ENCODE measurements around the gene FSTL5. TPM values are rescaled to one million over a fixed set of nuclear protein-coding genes. Genes with fewer than 3 reads are reported as not detected.
"Not testable (repeated sequence)": the region's sequence is repeated elsewhere in the genome, so short reads cannot be mapped to it uniquely, and the experiment has no call there.

Gene FSTL5
- total RNA-seq (2014; rRNA removed; shearing (Covaris generic)) (not detected in 2 replicates), polyA plus RNA-seq (2016; fragmentation: Nextera tagmentation; extraction: Ambion mirVana) (not detected in 2 replicates)

DNA sequence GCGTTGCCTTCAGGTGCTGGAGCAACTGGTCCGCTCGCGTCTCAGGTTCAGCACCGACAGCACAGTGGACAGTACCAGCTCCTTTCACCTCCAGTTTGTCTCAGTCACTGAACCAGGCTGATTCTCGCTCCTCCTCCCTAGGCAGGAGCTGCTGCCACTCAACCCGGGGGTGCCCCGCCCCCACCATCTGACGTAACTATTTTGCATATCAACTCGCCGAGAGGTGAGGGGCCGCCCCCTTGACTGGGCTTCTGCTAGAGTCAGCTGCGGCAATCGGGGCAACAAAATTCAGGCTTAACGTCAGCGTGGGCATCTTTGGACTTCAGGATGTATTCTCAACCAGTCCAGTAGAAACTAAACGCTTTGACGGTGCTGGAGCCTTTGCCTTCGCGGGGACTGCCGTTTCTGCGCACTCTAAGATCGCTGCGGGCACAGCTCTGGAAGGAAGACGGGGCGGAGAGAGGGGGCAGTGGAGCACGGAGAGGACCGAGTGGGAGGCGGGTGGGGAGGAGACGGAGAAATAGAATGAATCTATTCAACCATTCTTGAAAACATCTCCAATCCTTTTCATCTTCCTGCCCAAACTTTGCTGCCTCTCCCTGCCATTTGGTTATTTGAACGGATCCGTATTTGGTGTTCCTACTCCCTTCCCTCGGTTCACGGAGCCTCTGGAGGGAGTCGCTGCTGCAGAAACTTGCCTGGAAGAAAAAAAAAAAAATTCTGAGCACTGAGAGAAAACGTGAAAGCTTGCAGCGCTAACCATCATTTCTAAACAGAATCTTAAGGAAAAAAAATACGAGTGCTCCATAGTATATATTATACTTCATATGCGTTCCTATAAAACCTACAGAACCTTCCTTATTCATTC lies at the start of gene FSTL5:
Gene FSTL5 (minus strand): TSS at position 109 of the 868 bp plus-strand sequence. CDS start 52,604 bp downstream, outside the sequence.
- WGBS, 2 experiments (ENCODE audit: low coverage in 1 of 2, low lambda C conversion rate in 2 of 2, missing lambda C conversion rate in 2 of 2), result 8 to 11% methylated on average over 37 to 39 of the region's 39 CpGs
- no peak within 1 kb of the TSS for H3K27ac ChIP-seq
- H3K4me1 ChIP-seq (ENCODE audit: insufficient read depth), result no peaks in the 10 kb centered on the region
- in situ Hi-C loops (cut with MboI), result no loop called here
- H3K27me3 ChIP-seq (replicated peaks; ENCODE audit: insufficient read depth), result no peaks in the 10 kb centered on the region
- H3F3A ChIP-seq (ENCODE audit: insufficient read depth), result no peaks in the 10 kb centered on the region
- no peaks in the 10 kb centered on the region for H3K9me2 ChIP-seq (ENCODE audit: insufficient read depth)
- H3K79me2 ChIP-seq (ENCODE audit: insufficient read depth), result no peaks in the 10 kb centered on the region
- H4K20me1 ChIP-seq (ENCODE audit: insufficient read depth), result no peaks in the 10 kb centered on the region
- H3K36me3 ChIP-seq (ENCODE audit: low read depth), result no peaks in the 10 kb centered on the region
- H2AFZ ChIP-seq, result peak within 1 kb of the TSS; percentile 60
- H3K9me3 ChIP-seq (ENCODE audit: low read depth), result no peaks in the 10 kb centered on the region
- peak within 1 kb of the TSS; percentile 32 for H3K4me2 ChIP-seq (ENCODE audit: unreplicated experiment)
- TF ChIP-seq EZH2 (IDR thresholded peaks at IDR 0.05; ENCODE audit: insufficient read depth, poor library complexity, severe bottlenecking) (no peak), EZH2phosphoT487 (IDR thresholded peaks at IDR 0.05; ENCODE audit: insufficient read depth, low read depth) (no peak)
- DNase-seq, result peak; percentile 27
- H3K9ac ChIP-seq, result no peak within 1 kb of the TSS
- peak within 1 kb of the TSS; percentile 34; the same call in 1 of the 2 replicates for H3K4me3 ChIP-seq

DNA sequence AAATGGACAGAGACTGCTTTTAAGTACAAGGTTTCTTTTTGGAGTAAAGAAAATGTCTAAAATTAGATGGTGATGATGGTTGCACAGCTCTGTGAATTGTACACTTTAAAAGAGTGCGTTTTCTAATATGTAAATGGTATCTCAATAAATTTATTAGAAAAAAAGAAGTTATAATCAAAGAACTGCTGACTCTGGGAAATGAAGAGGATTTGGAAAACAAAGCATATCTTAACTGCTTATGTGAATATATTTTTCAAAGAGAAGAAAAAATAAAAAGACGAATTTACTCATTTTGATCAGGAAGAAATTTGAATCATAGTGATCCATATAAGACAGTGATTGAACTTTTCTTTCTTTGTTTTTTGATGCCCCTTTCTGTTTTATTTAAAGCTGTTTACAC lies 45.9 kb upstream of the FSTL5 start:
- no peaks in the 10 kb centered on the region for H3K27me3 ChIP-seq (replicated peaks; ENCODE audit: insufficient read depth)
- H3K9me3 ChIP-seq (ENCODE audit: low read depth), result no peaks in the 10 kb centered on the region
- no peaks in the 10 kb centered on the region for H3F3A ChIP-seq (ENCODE audit: insufficient read depth)
- no peak for TF ChIP-seq EZH2 (IDR thresholded peaks at IDR 0.05; ENCODE audit: insufficient read depth, poor library complexity, severe bottlenecking)
- TF ChIP-seq EZH2phosphoT487 (IDR thresholded peaks at IDR 0.05; ENCODE audit: insufficient read depth, low read depth), result no peak
- no peak overlapping the region for H3K27ac ChIP-seq
- H3K36me3 ChIP-seq (ENCODE audit: low read depth), result no peaks in the 10 kb centered on the region
- no peaks in the 10 kb centered on the region for H4K20me1 ChIP-seq (ENCODE audit: insufficient read depth)
- no peaks in the 10 kb centered on the region for H3K4me1 ChIP-seq (ENCODE audit: insufficient read depth)
- in situ Hi-C loops (cut with MboI), result no loop called here
- no peak overlapping the region for H3K9ac ChIP-seq
- DNase-seq, result no peak
- no peak overlapping the region for H2AFZ ChIP-seq
- H3K4me3 ChIP-seq, result no peak overlapping the region
- H3K9me2 ChIP-seq (ENCODE audit: insufficient read depth), result no peaks in the 10 kb centered on the region
- H3K79me2 ChIP-seq (ENCODE audit: insufficient read depth), result no peaks in the 10 kb centered on the region
- WGBS, 2 experiments (ENCODE audit: low coverage in 1 of 2, low lambda C conversion rate in 2 of 2, missing lambda C conversion rate in 2 of 2), result 2 to 9% methylated on average over 2 of the region's 2 CpGs
- H3K4me2 ChIP-seq (ENCODE audit: unreplicated experiment), result no peak overlapping the region

DNA sequence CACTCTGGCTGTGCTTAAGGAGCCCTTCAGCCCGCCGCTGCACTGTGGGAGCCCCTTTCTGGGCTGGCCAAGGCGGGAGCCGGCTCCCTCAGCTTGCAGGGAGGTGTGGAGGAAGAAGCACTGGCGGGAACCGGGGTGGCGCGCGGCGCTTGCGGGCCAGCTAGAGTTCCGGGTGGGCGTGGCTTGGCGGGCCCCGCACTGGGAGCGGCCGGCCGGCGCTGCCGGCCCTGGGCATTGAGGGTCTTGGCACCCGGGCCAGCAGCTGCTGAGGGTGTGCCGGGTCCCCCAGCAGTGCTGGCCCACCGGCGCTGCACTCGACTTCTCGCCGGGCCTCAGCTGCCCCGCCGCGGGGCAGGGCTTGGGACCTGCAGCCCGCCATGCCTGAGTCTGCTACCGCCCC lies 39.7 kb upstream of the FSTL5 start:
- H2AFZ ChIP-seq; H3F3A ChIP-seq (ENCODE audit: insufficient read depth); H4K20me1 ChIP-seq (ENCODE audit: insufficient read depth); H3K27ac ChIP-seq; H3K9me3 ChIP-seq (ENCODE audit: low read depth); H3K27me3 ChIP-seq (replicated peaks; ENCODE audit: insufficient read depth); H3K9ac ChIP-seq; in situ Hi-C loops (cut with MboI); H3K4me2 ChIP-seq (ENCODE audit: unreplicated experiment); H3K36me3 ChIP-seq (ENCODE audit: low read depth); H3K9me2 ChIP-seq (ENCODE audit: insufficient read depth); H3K79me2 ChIP-seq (ENCODE audit: insufficient read depth); DNase-seq; H3K4me3 ChIP-seq; H3K4me1 ChIP-seq (ENCODE audit: insufficient read depth): not testable (repeated sequence)
- 81 to 84% methylated on average over 24 to 31 of the region's 32 CpGs for WGBS, 2 experiments (ENCODE audit: low coverage in 1 of 2, low lambda C conversion rate in 2 of 2, missing lambda C conversion rate in 2 of 2)

DNA sequence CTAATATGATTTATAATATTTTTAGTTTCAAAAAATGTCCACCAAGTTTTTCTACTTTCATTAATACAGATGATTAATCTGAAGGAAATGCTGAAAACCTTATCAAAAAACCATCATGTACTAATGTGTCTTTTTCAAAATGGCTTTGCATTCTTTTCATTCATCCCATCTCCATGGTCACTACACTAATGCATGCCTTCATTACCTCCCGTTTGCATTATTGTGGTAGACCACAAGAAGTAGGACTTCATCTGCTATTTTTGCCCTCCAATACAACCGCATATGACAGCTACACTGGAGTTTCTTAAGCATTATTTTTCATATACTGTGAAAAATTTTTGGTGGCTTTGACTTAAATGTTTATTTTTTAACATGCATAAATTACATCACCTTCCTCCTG lies 37.9 kb upstream of the FSTL5 start:
- H3K4me2 ChIP-seq (ENCODE audit: unreplicated experiment), result no peak overlapping the region
- DNase-seq, result no peak
- no peaks in the 10 kb centered on the region for H3K27me3 ChIP-seq (replicated peaks; ENCODE audit: insufficient read depth)
- H3K9me3 ChIP-seq (ENCODE audit: low read depth), result no peaks in the 10 kb centered on the region
- H3K4me1 ChIP-seq (ENCODE audit: insufficient read depth), result no peaks in the 10 kb centered on the region
- WGBS, 2 experiments (ENCODE audit: low coverage in 1 of 2, low lambda C conversion rate in 2 of 2, missing lambda C conversion rate in 2 of 2), result 6 to 15% methylated on average over 2 of the region's 2 CpGs
- TF ChIP-seq EZH2 (IDR thresholded peaks at IDR 0.05; ENCODE audit: insufficient read depth, poor library complexity, severe bottlenecking) (no peak), EZH2phosphoT487 (IDR thresholded peaks at IDR 0.05; ENCODE audit: insufficient read depth, low read depth) (no peak)
- H3K4me3 ChIP-seq, result no peak overlapping the region
- no peaks in the 10 kb centered on the region for H3K36me3 ChIP-seq (ENCODE audit: low read depth)
- no peaks in the 10 kb centered on the region for H3K9me2 ChIP-seq (ENCODE audit: insufficient read depth)
- no peak overlapping the region for H3K27ac ChIP-seq
- H4K20me1 ChIP-seq (ENCODE audit: insufficient read depth), result no peaks in the 10 kb centered on the region
- no peaks in the 10 kb centered on the region for H3F3A ChIP-seq (ENCODE audit: insufficient read depth)
- H3K79me2 ChIP-seq (ENCODE audit: insufficient read depth), result no peaks in the 10 kb centered on the region
- no peak overlapping the region for H3K9ac ChIP-seq
- H2AFZ ChIP-seq, result no peak overlapping the region
- in situ Hi-C loops (cut with MboI), result no loop called here

Data from GM23248 (cell line).